ENCODE data around the gene SLC17A3. TPM values are rescaled to one million over a fixed set of nuclear protein-coding genes. Genes with fewer than 3 reads are reported as not detected.

The SLC17A3 gene
- total and polyA plus RNA-seq, 9 of the 15 experiments (the other 6 are each of a cell fraction or from before 2014, with no cell fraction given) = 0.04 to 0.08 TPM; not detected in 7

GRCh38 chr6:25919657-25920056 lies 45.6 kb upstream of the SLC17A3 start (continued):
- no peak for TF ChIP-seq BRF1 (IDR thresholded peaks at IDR 0.05; ENCODE audit: borderline replicate concordance, extremely low read depth, insufficient read length)
- no peak for TF ChIP-seq PRDM10 (IDR thresholded peaks at IDR 0.05; ENCODE audit: partially characterized antibody)

- intact Hi-C loops (cut with micrococcal nuclease) = no loop called here
- in situ Hi-C loops (cut with MboI) = no loop called here
- no peak for ATAC-seq
- H3K9me3 ChIP-seq (replicated peaks; ENCODE audit: control insufficient read depth, insufficient read depth, low read depth, low read length) = no peaks in the 10 kb centered on the region
- no peak overlapping the region for H3K27ac ChIP-seq (ENCODE audit: extremely low read depth, low read depth, low read length)
- BruUV-seq (replicated peaks) = no TSS peak
- H3K4me3 ChIP-seq = no peak overlapping the region
- no peaks in the 10 kb centered on the region for H4K20me1 ChIP-seq (replicated peaks; ENCODE audit: control insufficient read depth, insufficient read depth, low read length)
- DNase-seq (ENCODE audit: extremely low read depth in 1 of 4, low spot score in 3 of 4) = no peak
- H3K9ac ChIP-seq (ENCODE audit: insufficient read depth in 1 of 2, low read depth in 2 of 2, low read length in 2 of 2) = no peak overlapping the region
- ChIA-PET POLR2A (interaction anchor here (1.0 kb wide), 1 partner anchor 8 kb away, joined by 7 read pairs; no protein-coding TSS in a partner anchor), CTCF (ENCODE audit: low intra/inter-chr PET ratio) (no interaction called here)
- H2AFZ ChIP-seq (ENCODE audit: low read depth, low read length) = no peak overlapping the region
- H3K9me1 ChIP-seq (ENCODE audit: control insufficient read depth, insufficient read depth, low read length) = no peaks in the 10 kb centered on the region
- H3K79me2 ChIP-seq (ENCODE audit: control insufficient read depth, insufficient read depth, low read length) = no peaks in the 10 kb centered on the region
- no peak overlapping the region for H3K4me2 ChIP-seq (ENCODE audit: insufficient read depth, low read length)
- no peaks in the 10 kb centered on the region for H3K36me3 ChIP-seq (ENCODE audit: control insufficient read depth, insufficient read depth, low read length)
- no peaks in the 10 kb centered on the region for H3K4me1 ChIP-seq (replicated peaks in 1 of 2; ENCODE audit: control insufficient read depth in 2 of 2, insufficient read depth in 2 of 2, low read length in 2 of 2)
- no peak for FAIRE-seq
- 6% methylated on average over 5 of the region's 5 CpGs for WGBS (ENCODE audit: insufficient coverage, low coverage, missing lambda C conversion rate)
- H3K27me3 ChIP-seq (ENCODE audit: control insufficient read depth in 2 of 2, insufficient read depth in 2 of 2, low read length in 2 of 2) = peaks cover 0 to 10% of the 10 kb centered on the region in 2 experiments; a peak in 1 of 5 replicates
- TF ChIP-seq SMARCE1 (IDR thresholded peaks at IDR 0.05) (peak; percentile 41; the same call in 1 of the 2 replicates), DPF2 (IDR thresholded peaks at IDR 0.05) (0 out of 2 replicates have a peak, but pooled peaks have one; percentile 30), SMARCA4 (IDR thresholded peaks at IDR 0.05) (peak; percentile 59; the same call in 1 of the 2 replicates), TFE3 (CRISPR knock-in tag; IDR thresholded peaks at IDR 0.05) (no peak), NFE2 (IDR thresholded peaks at IDR 0.05; ENCODE audit: low read depth) (peak; percentile 36; the same call in 1 of the 2 replicates), ARID1B (IDR thresholded peaks at IDR 0.05) (peak; percentile 48; the same call in 1 of the 2 replicates), JUND (IDR thresholded peaks at IDR 0.05; ENCODE audit: borderline replicate concordance, low read depth, low read length) (peak; percentile 80), JUND (tag; IDR thresholded peaks at IDR 0.05; ENCODE audit: borderline replicate concordance, low read depth, low read length) (peak; percentile 39; the same call in 1 of the 3 replicates), ATF3 (IDR thresholded peaks at IDR 0.05) (peak; percentile 60; the same call in 1 of the 2 replicates), ATF3 (CRISPR knock-in tag; conservative IDR thresholded peaks at IDR 0.05) (no peak), ARHGAP35 (IDR thresholded peaks at IDR 0.05; ENCODE audit: partially characterized antibody) (no peak), EP400 (IDR thresholded peaks at IDR 0.05) (no peak), JUN (IDR thresholded peaks at IDR 0.05; ENCODE audit: borderline replicate concordance, low read depth, low read length) (peak; percentile 60), JUN (CRISPR knock-in tag; IDR thresholded peaks at IDR 0.05; ENCODE audit: borderline replicate concordance) (no peak)
These were observed 44.1 kb upstream of the SLC17A3 start for GRCh38 chr6:25918083-25918683.
